Measurements from ENCODE around the gene UNC13D.

UNC13D gene

GRCh38 chr17:75846692-75847613, 2.7 kb upstream of the UNC13D start:
- TF ChIP-seq CREB1 (IDR thresholded peaks at IDR 0.05; ENCODE audit: low read depth): no peak
- TF ChIP-seq TAF1 (IDR thresholded peaks at IDR 0.05; ENCODE audit: low read depth): no peak
- no peak for TF ChIP-seq CEBPB (IDR thresholded peaks at IDR 0.05)
- no peak for TF ChIP-seq ZBTB7A (IDR thresholded peaks at IDR 0.05; ENCODE audit: low read depth)
- TF ChIP-seq MAX (IDR thresholded peaks at IDR 0.05): no peak
- no peak for TF ChIP-seq YY1 (IDR thresholded peaks at IDR 0.05; ENCODE audit: low read depth)
- no peak for TF ChIP-seq FOXM1 (IDR thresholded peaks at IDR 0.05; ENCODE audit: borderline replicate concordance, low read depth)
- no peak for TF ChIP-seq REST (IDR thresholded peaks at IDR 0.05; ENCODE audit: low read depth)
- no peak for TF ChIP-seq TEAD4 (IDR thresholded peaks at IDR 0.05)
- no peak for TF ChIP-seq RAD21 (IDR thresholded peaks at IDR 0.05; ENCODE audit: low read depth)

GRCh38 chr17:75845933-75846691, 1.9 kb upstream of the UNC13D start:
- TF ChIP-seq YY1 (IDR thresholded peaks at IDR 0.05; ENCODE audit: low read depth) (no peak), TEAD4 (IDR thresholded peaks at IDR 0.05) (no peak; the same call in 1 of the 2 replicates), EGR1 (IDR thresholded peaks at IDR 0.05) (no peak), FOXM1 (IDR thresholded peaks at IDR 0.05; ENCODE audit: borderline replicate concordance, low read depth) (no peak), TCF12 (IDR thresholded peaks at IDR 0.05; ENCODE audit: low read depth) (no peak), CEBPB (IDR thresholded peaks at IDR 0.05) (no peak)

- TF ChIP-seq TCF12 (IDR thresholded peaks at IDR 0.05; ENCODE audit: low read depth) (no peak; the same call in 1 of the 2 replicates), CEBPB (IDR thresholded peaks at IDR 0.05) (no peak), ZBTB7A (IDR thresholded peaks at IDR 0.05; ENCODE audit: low read depth) (no peak), TAF1 (IDR thresholded peaks at IDR 0.05; ENCODE audit: low read depth) (no peak), FOXM1 (IDR thresholded peaks at IDR 0.05; ENCODE audit: borderline replicate concordance, low read depth) (no peak; the same call in 1 of the 2 replicates), EP300 (IDR thresholded peaks at IDR 0.05; ENCODE audit: borderline replicate concordance) (no peak), RAD21 (IDR thresholded peaks at IDR 0.05; ENCODE audit: low read depth) (peak; percentile 54), NFIC (IDR thresholded peaks at IDR 0.05) (no peak), CREB1 (IDR thresholded peaks at IDR 0.05; ENCODE audit: low read depth) (no peak), USF1 (IDR thresholded peaks at IDR 0.05) (peak; percentile 92), REST (IDR thresholded peaks at IDR 0.05; ENCODE audit: low read depth) (0 out of 2 replicates have a peak, but pooled peaks have one; percentile 42), TEAD4 (IDR thresholded peaks at IDR 0.05) (no peak; the same call in 1 of the 2 replicates), MAX (IDR thresholded peaks at IDR 0.05) (peak; percentile 81), YY1 (IDR thresholded peaks at IDR 0.05; ENCODE audit: low read depth) (no peak; the same call in 1 of the 2 replicates), EGR1 (IDR thresholded peaks at IDR 0.05) (no peak)
Observed at GRCh38 chr17:75845058-75845711, 981 bp upstream of the UNC13D start.

- TF ChIP-seq TCF12 (IDR thresholded peaks at IDR 0.05; ENCODE audit: low read depth) (peak; percentile 93), YY1 (IDR thresholded peaks at IDR 0.05; ENCODE audit: low read depth) (peak; percentile 68; the same call in 1 of the 2 replicates), FOXM1 (IDR thresholded peaks at IDR 0.05; ENCODE audit: borderline replicate concordance, low read depth) (peak; percentile 62; the same call in 1 of the 2 replicates), CEBPB (IDR thresholded peaks at IDR 0.05) (no peak), ZBTB7A (IDR thresholded peaks at IDR 0.05; ENCODE audit: low read depth) (peak; percentile 96), EP300 (IDR thresholded peaks at IDR 0.05; ENCODE audit: borderline replicate concordance) (peak; percentile 88), USF1 (IDR thresholded peaks at IDR 0.05) (no peak), EGR1 (IDR thresholded peaks at IDR 0.05) (no peak), CREB1 (IDR thresholded peaks at IDR 0.05; ENCODE audit: low read depth) (no peak), NFIC (IDR thresholded peaks at IDR 0.05) (peak; percentile 96), RAD21 (IDR thresholded peaks at IDR 0.05; ENCODE audit: low read depth) (no peak), TEAD4 (IDR thresholded peaks at IDR 0.05) (peak; percentile 99), TAF1 (IDR thresholded peaks at IDR 0.05; ENCODE audit: low read depth) (no peak), MAX (IDR thresholded peaks at IDR 0.05) (no peak; the same call in 1 of the 2 replicates), REST (IDR thresholded peaks at IDR 0.05; ENCODE audit: low read depth) (no peak)
Observed at GRCh38 chr17:75844530-75845057, 390 bp upstream of the UNC13D start.

Measured in Ishikawa (cell line).